HG02588 (cell line): ENCODE measurements around the gene ADAM8.
"Not testable (repeated sequence)": the region's sequence is repeated elsewhere in the genome, so short reads cannot be mapped to it uniquely, and the experiment has no call there.

Experiments
- ATAC-seq: cut with Tn5 transposase; IDR thresholded peaks from one replicate; pipeline ENCODE4 v1.9.1; 2021; ENCODE audit warnings: mild to moderate bottlenecking, moderate library complexity; ENCODE audit not compliant: unreplicated experiment

ADAM8 gene

GRCh38 chr10:133276435-133277201 lies at the start of gene ADAM8:
ADAM8 (minus strand) TSS chr10:133276868; CDS start chr10:133276817, 51 bp downstream.
- peak; percentile 54 for ATAC-seq

- no peak for ATAC-seq
Measured at GRCh38 chr10:133326223-133326551, 49.5 kb upstream of the ADAM8 start.

- ATAC-seq, result no peak
Measured at GRCh38 chr10:133325440-133326222, 49.0 kb upstream of the ADAM8 start.

GRCh38 chr10:133324857-133325260 lies 48.2 kb upstream of the ADAM8 start:
- no peak for ATAC-seq

GRCh38 chr10:133324198-133324792 lies 47.6 kb upstream of the ADAM8 start:
- no peak for ATAC-seq

- ATAC-seq, result not testable (repeated sequence)
Measured at GRCh38 chr10:133322064-133322709, 45.5 kb upstream of the ADAM8 start.

- ATAC-seq, result not testable (repeated sequence)
Measured at GRCh38 chr10:133320852-133321422, 44.3 kb upstream of the ADAM8 start.

GRCh38 chr10:133318494-133319127 lies 41.9 kb upstream of the ADAM8 start:
- ATAC-seq, result peak; percentile 74

- ATAC-seq, result no peak
Measured at GRCh38 chr10:133316732-133317131, 40.1 kb upstream of the ADAM8 start.

GRCh38 chr10:133316266-133316665 lies 39.6 kb upstream of the ADAM8 start:
- ATAC-seq, result no peak

GRCh38 chr10:133315847-133316246 lies 39.2 kb upstream of the ADAM8 start:
- no peak for ATAC-seq

GRCh38 chr10:133314911-133315310 lies 38.2 kb upstream of the ADAM8 start:
- no peak for ATAC-seq

GRCh38 chr10:133313192-133313591 lies 36.5 kb upstream of the ADAM8 start:
- ATAC-seq, result no peak

GRCh38 chr10:133312769-133313145 lies 36.1 kb upstream of the ADAM8 start:
- ATAC-seq, result no peak

- no peak for ATAC-seq
Measured at GRCh38 chr10:133312016-133312768, 35.5 kb upstream of the ADAM8 start.

GRCh38 chr10:133311570-133311969 lies 34.9 kb upstream of the ADAM8 start:
- no peak for ATAC-seq

GRCh38 chr10:133310789-133311188 lies 34.1 kb upstream of the ADAM8 start:
- ATAC-seq, result no peak

GRCh38 chr10:133310399-133310755 lies 33.7 kb upstream of the ADAM8 start:
- no peak for ATAC-seq

GRCh38 chr10:133309720-133310398 lies 33.2 kb upstream of the ADAM8 start:
- no peak for ATAC-seq
